ENCODE measurements around the gene TGIF2.
"Not testable (repeated sequence)": the region's sequence is repeated elsewhere in the genome, so short reads cannot be mapped to it uniquely, and the experiment has no call there.

The TGIF2 gene

GRCh38 chr20:36606158-36607066 lies 33.0 kb downstream of the TGIF2 start:
- H3K4me3 ChIP-seq: peak overlapping the region; percentile 67 to 95 (median 86)
- H3K27ac ChIP-seq: peak overlapping the region; percentile 42 to 98 (median 92)

GRCh38 chr20:36607586-36608387 lies 34.4 kb downstream of the TGIF2 start:
- H3K4me3 ChIP-seq: peak overlapping the region in 3 of 7 experiments; percentile 67 to 95 (median 86)
- H3K27ac ChIP-seq: peak overlapping the region in 18 of 21 experiments; percentile 25 to 98 (median 92)

DNA sequence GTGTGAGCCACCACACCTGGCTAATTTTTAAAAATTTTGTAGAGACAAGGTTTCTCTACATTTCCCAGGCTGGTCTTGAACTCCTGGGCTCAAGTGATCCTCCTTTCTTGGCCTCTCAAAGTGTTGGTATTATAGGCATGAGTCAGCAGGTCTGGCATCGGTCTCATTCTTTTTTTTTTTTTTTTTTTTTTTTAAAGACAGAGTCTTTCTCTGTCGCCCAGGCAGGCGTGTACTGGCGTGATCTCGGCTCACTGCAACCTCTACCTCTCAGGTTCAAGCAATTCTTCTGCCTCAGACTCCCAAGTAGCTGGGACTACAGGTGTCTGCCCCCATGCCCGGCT lies 35.0 kb downstream of the TGIF2 start:
- not testable (repeated sequence) for H3K4me3 ChIP-seq, H3K27ac ChIP-seq

GRCh38 chr20:36611625-36612024 lies 38.2 kb downstream of the TGIF2 start:
- Histone ChIP-seq H3K27ac (no peak overlapping the region), H3K4me3 (no peak overlapping the region)

DNA sequence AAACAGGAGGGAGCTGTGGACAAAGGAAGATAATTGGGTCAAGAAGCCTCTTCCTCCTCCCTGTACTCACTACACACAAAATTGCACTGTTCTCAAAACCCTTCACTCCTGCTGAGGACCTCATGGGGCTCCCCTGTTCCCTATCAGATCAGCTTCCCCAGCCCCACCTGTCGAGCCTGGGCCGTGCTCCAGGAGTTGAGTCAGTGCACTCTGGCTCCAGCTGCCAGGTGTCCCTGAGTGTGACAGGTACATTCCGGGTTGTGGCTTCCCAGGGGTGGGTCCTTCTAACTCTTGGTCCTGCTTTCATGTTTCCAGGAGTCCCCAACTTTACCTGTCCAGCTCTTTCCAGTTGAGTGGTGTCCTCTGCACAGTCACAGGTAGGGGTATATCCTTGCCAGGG lies 40.6 kb downstream of the TGIF2 start:
- Histone ChIP-seq H3K4me3 (no peak overlapping the region), H3K27ac (no peak overlapping the region)

DNA sequence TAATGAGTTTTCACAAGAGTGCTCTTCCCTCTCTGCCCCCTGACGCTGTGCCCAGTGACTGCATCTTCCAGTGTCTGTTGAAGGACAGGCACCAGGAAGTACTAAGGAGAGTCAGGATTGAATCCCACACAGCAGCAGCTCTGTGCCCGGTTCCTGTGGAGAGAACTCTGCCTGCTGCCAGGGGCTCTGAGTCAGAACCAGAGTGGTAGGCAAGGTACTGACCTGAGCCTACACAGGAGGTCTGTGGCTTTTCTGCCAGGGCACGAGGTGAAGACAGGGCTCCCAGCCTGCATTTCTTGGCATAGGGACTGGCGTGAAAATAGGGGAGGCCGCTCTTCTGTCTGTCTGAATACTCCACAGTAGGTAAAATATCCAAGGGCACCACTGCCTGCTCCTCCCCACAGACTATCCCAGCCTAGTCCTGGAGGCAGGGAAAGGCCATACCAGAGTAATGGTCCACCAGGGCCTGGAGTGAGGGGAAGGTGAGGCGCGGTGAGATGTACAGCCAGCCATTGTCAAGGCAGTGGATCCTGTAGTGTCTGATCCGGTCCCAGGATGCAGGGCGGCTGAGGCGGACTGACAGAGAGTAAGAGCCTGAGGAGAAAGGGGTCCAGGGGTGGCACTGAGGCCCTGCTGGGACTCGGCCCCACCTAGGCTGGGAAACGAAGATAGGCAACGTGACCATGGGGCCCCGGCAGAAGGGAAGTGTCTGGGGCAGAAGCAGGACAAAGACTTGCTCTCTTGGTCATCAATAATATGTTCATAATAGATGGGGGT lies 41.6 kb downstream of the TGIF2 start:
- Histone ChIP-seq H3K27ac (peak overlapping the region in 1 of 21 experiments; percentile 33), H3K4me3 (no peak overlapping the region)

DNA sequence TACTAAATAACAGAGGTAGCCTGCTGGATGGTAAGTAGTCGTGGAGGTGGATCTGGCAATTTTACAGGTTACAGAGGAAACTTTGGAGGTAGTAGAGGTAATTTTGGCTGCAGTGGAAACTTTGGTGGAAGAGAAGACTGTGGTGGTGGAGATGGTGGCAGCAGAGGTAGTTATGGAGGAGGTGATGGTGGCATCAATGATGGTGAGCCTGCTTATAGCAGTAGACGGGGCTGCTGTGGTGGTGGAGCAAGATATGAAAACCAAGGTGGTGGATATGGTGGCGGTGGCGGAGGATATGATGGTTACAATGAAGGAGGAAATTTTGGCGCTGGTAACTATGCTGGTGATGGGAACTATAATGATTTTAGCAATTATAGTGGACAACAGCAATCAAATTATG lies 47.5 kb downstream of the TGIF2 start:
- no peak overlapping the region for H3K27ac ChIP-seq

DNA sequence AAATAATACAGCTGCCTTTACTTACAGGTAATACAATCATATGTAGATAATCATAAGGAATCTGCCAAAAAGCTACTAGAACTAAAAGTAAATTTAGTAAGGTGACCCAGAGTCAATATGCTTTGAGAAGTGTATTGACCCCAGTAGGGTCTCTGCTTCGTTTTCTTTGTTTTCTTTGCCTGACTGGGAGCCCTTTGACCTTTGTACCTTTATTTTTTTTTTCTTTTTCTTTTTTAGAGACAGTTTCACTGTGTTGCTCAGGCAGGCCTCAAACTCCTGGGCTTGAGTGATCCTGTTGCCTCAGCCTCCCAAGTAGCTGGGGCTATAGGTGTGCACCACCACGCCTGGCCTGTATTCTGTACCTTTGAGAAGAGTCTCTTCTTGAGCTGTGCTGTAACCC lies 50.0 kb downstream of the TGIF2 start:
- Histone ChIP-seq H3K27ac (no peak overlapping the region), H3K4me3 (no peak overlapping the region)

More for the DNA sequence above, 47.5 kb downstream of the TGIF2 start:
- H3K4me3 ChIP-seq: no peak overlapping the region

DNA sequence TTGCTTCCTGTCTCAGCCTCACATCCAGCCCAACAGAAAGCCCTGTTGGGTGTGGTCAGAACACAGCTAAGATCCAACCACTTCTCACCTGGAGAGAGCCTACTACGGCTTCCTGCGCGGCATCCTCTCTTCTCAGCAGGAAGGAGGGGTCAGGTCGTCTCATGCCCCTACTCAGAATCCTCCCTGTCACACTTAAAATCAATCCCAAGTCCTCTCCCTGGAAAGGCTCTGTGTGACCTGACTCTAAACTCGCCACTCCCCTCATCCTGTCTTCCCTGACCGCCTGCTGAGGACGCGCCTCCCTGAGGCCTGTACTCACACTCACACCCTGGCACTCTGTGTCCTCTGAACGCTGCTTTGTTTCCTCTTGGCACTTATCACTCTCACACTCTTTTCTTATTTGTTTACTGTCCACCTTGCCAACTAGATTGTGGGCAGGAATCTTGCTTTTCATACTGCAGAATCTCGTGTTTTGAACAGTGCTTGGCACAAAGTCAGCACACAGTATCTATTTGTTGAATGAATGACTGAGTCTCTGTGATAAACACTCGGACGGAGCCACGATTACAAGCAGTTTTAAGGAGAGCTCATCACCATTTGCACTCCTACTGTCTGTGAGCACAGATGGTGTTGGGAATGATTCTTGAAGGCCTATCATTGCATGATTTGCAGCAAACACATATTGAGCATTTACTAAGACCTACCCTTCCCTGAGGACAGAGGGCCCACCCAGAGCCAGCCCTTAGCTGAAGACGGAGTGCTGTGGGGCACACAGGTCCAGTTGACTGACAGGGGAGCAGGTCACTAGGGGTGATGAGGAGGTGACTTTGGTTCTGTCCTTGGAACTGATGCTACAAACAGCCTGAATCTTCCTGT lies 50.9 kb downstream of the TGIF2 start:
- Histone ChIP-seq H3K4me3 (no peak overlapping the region), H3K27ac (peak overlapping the region in 1 of 21 experiments; percentile 3)

- Histone ChIP-seq H3K4me3 (no peak overlapping the region), H3K27ac (no peak overlapping the region)
Measured at GRCh38 chr20:36624944-36625324, 51.5 kb downstream of the TGIF2 start.

DNA sequence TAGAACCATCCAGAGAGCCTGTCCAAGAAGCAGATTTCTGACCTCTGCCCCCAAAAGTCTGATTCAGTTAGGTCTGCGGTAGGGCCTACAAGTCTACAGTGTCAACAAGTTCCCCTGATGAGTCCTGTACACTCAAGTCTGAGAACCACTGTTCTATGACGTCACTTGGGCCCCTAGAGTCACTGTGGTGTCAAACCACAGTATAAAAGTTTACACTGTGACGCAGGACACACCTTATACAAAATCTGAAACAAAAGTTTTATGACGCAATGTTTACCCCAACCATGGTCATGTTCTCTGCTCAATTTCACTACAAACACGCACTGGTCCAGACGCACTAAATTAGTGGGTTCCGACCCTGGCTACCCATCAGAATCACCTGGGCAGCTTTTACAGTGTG lies 54.7 kb downstream of the TGIF2 start:
- no peak overlapping the region for H3K4me3 ChIP-seq
- H3K27ac ChIP-seq: peak overlapping the region in 1 of 21 experiments; percentile 14

GRCh38 chr20:36629719-36630681 lies 56.6 kb downstream of the TGIF2 start:
- peak overlapping the region in 11 of 21 experiments; percentile 18 to 81 (median 58) for H3K27ac ChIP-seq

GRCh38 chr20:36631646-36632045 lies 58.2 kb downstream of the TGIF2 start:
- H3K4me3 ChIP-seq: no peak overlapping the region
- H3K27ac ChIP-seq: peak overlapping the region in 1 of 21 experiments; percentile 81

More at GRCh38 chr20:36629719-36630681, 56.6 kb downstream of the TGIF2 start:
- H3K4me3 ChIP-seq: no peak overlapping the region

GRCh38 chr20:36632147-36632486 lies 58.7 kb downstream of the TGIF2 start:
- Histone ChIP-seq H3K27ac (no peak overlapping the region), H3K4me3 (no peak overlapping the region)

GRCh38 chr20:36632487-36633284 lies 59.3 kb downstream of the TGIF2 start:
- Histone ChIP-seq H3K27ac (no peak overlapping the region), H3K4me3 (no peak overlapping the region)

GRCh38 chr20:36633285-36633772 lies 59.9 kb downstream of the TGIF2 start:
- no peak overlapping the region for H3K4me3 ChIP-seq

DNA sequence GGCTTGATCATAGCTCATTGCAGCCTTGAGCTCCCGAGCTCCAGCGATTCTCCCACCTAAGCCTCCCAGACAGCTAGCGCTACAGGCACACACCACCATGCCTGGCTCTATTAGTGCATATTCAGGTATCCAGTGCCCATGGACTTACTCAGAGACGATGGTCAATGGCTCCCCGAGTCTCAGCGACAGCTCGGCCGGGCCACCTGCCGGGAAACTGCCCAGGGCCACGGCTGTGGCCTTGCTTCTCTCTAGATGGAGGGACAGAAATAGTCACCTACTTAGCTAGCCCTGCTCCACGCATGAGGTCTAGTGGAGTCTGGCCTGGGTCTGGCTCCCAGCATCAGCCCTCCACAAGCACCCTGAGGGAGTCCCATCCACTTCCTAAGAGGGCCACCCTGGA lies 60.9 kb downstream of the TGIF2 start:
- Histone ChIP-seq H3K27ac (no peak overlapping the region), H3K4me3 (no peak overlapping the region)

More at GRCh38 chr20:36633285-36633772, 59.9 kb downstream of the TGIF2 start:
- H3K27ac ChIP-seq: no peak overlapping the region

Data from skin epidermis (tissue), 12 donors.